GM12801 (cell line): Measurements from ENCODE around the gene CFAP68.

Experiments used
- CTCF ChIP-seq: IDR thresholded peaks from one replicate; pipeline ENCODE4 v1.5.1; 2011; ENCODE audit warnings: control low read depth; ENCODE audit not compliant: insufficient read length; ENCODE audit errors: extremely low read depth

Gene CFAP68

GRCh38 chr11:111838054-111838453 is 41.3 kb upstream of the CFAP68 start:
- no peak for TF ChIP-seq CTCF

- no peak for TF ChIP-seq CTCF
Observed at GRCh38 chr11:111840143-111840542, 39.2 kb upstream of the CFAP68 start.

GRCh38 chr11:111841370-111842053 is 37.8 kb upstream of the CFAP68 start:
- TF ChIP-seq CTCF, result no peak

- no peak for TF ChIP-seq CTCF
Observed at GRCh38 chr11:111843661-111844060, 35.7 kb upstream of the CFAP68 start.

GRCh38 chr11:111845276-111846028 is 33.9 kb upstream of the CFAP68 start:
- TF ChIP-seq CTCF, result no peak

GRCh38 chr11:111846063-111846462 is 33.3 kb upstream of the CFAP68 start:
- TF ChIP-seq CTCF, result no peak

- TF ChIP-seq CTCF, result no peak
Observed at GRCh38 chr11:111846636-111847035, 32.7 kb upstream of the CFAP68 start.
